Retinal pigment epithelial cell (primary cell): ENCODE data around the gene CFAP97D2.

Experiments
- DNase-seq: peaks from one replicate; pipeline ENCODE4 v3.0.0-alpha.2; 2010; ENCODE audit warnings: low read depth
- H3K4me3 ChIP-seq: 2 replicates; pipeline ENCODE4 v1.5.1; 2011; ENCODE audit warnings: mild to moderate bottlenecking, low read length, control low read depth, moderate library complexity
- CTCF ChIP-seq: conservative IDR thresholded peaks from 2 replicates; pipeline ENCODE4 v1.5.1; 2011; ENCODE audit warnings: low read depth, low read length, control low read depth, inconsistent platforms

Gene CFAP97D2

GRCh38 chr13:114199954-114200353 is 20.9 kb downstream of the CFAP97D2 start:
- peak overlapping the region; percentile 38 for H3K4me3 ChIP-seq

GRCh38 chr13:114200399-114200911 is 21.4 kb downstream of the CFAP97D2 start:
- TF ChIP-seq CTCF, result no peak
- H3K4me3 ChIP-seq, result peak overlapping the region; percentile 38
- peak; percentile 19 for DNase-seq

More at GRCh38 chr13:114199954-114200353, 20.9 kb downstream of the CFAP97D2 start:
- no peak for DNase-seq
- TF ChIP-seq CTCF, result no peak

GRCh38 chr13:114202581-114202980 is 23.5 kb downstream of the CFAP97D2 start:
- DNase-seq, result no peak
- TF ChIP-seq CTCF, result no peak
- H3K4me3 ChIP-seq, result no peak overlapping the region

GRCh38 chr13:114203536-114203935 is 24.5 kb downstream of the CFAP97D2 start:
- no peak for TF ChIP-seq CTCF
- DNase-seq, result no peak
- H3K4me3 ChIP-seq, result no peak overlapping the region

GRCh38 chr13:114204894-114205293 is 25.8 kb downstream of the CFAP97D2 start:
- H3K4me3 ChIP-seq, result no peak overlapping the region
- TF ChIP-seq CTCF, result no peak
- DNase-seq, result no peak

- no peak for TF ChIP-seq CTCF
- H3K4me3 ChIP-seq, result no peak overlapping the region
- no peak for DNase-seq
Measured at GRCh38 chr13:114208134-114208533, 29.1 kb downstream of the CFAP97D2 start.

- TF ChIP-seq CTCF, result no peak
- no peak overlapping the region for H3K4me3 ChIP-seq
- no peak for DNase-seq
Measured at GRCh38 chr13:114211446-114212157, 32.5 kb downstream of the CFAP97D2 start.
